ENCODE data around the gene OR2V2. TPM values are rescaled to one million over a fixed set of nuclear protein-coding genes. Genes with fewer than 3 reads are reported as not detected.

The OR2V2 gene
- total RNA-seq, 1 experiment from 2014 or later, result not detected

DNA sequence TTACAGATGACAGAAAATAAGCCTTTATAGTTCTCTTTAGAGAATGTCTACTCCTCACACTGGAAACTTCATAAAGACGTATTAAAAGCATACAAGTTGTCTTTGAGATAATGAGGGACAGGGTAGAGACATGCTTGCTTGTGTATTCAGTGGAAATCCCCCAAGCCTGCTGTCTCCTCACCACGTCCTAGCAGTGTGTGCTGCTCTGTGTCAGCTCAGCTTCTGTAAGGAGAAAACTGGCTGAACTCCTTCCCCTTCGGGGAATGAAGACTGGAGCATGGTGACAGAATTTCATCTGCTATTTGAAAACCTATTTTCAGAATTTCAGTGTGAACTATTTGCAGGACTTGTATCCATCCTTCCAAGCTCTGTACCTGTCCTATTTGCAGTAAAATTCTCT, 9.4 kb downstream of the OR2V2 start:
- Histone ChIP-seq H4K20me1 (ENCODE audit: low read length) (no peaks in the 10 kb centered on the region), H3K4me2 (ENCODE audit: low read length) (no peak overlapping the region), H3K4me3 (ENCODE audit: low read length) (no peak overlapping the region), H3K9me2 (replicated peaks; ENCODE audit: low read length) (no peaks in the 10 kb centered on the region), H3K4me1 (ENCODE audit: insufficient read depth, low read length) (peaks cover 36% of the 10 kb centered on the region), H3K27ac (ENCODE audit: low read length) (no peak overlapping the region), H2AFZ (ENCODE audit: low read length) (no peak overlapping the region), H3K9me3 (ENCODE audit: low read length) (no peaks in the 10 kb centered on the region), H3F3A (ENCODE audit: low read length, unreplicated experiment) (peaks cover 10% of the 10 kb centered on the region), H3K79me2 (ENCODE audit: low read length) (no peaks in the 10 kb centered on the region), H3K27me3 (ENCODE audit: low read length) (no peaks in the 10 kb centered on the region), H3K9ac (ENCODE audit: low read length) (no peak overlapping the region), H3K36me3 (ENCODE audit: low read depth, low read length) (no peaks in the 10 kb centered on the region)
- ChIA-PET CTCF (interaction anchor here (0.7 kb wide), 1 partner anchor 42 kb away, joined by 3 read pairs; no protein-coding TSS in a partner anchor), POLR2A (ENCODE audit: unreplicated experiment) (no interaction called here)
- intact Hi-C loops (cut with micrococcal nuclease), result no loop called here
- no peak for ATAC-seq
- no peak for TF ChIP-seq EZH2phosphoT487 (IDR thresholded peaks at IDR 0.05; ENCODE audit: borderline replicate concordance, low read length)
- TF ChIP-seq, protein P1, sequence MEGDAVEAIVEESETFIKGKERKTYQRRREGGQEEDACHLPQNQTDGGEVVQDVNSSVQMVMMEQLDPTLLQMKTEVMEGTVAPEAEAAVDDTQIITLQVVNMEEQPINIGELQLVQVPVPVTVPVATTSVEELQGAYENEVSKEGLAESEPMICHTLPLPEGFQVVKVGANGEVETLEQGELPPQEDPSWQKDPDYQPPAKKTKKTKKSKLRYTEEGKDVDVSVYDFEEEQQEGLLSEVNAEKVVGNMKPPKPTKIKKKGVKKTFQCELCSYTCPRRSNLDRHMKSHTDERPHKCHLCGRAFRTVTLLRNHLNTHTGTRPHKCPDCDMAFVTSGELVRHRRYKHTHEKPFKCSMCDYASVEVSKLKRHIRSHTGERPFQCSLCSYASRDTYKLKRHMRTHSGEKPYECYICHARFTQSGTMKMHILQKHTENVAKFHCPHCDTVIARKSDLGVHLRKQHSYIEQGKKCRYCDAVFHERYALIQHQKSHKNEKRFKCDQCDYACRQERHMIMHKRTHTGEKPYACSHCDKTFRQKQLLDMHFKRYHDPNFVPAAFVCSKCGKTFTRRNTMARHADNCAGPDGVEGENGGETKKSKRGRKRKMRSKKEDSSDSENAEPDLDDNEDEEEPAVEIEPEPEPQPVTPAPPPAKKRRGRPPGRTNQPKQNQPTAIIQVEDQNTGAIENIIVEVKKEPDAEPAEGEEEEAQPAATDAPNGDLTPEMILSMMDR (conservative IDR thresholded peaks at IDR 0.05; ENCODE audit: low read depth, low read length), result no peak
- no peak for TF ChIP-seq EZH2 (IDR thresholded peaks at IDR 0.05; ENCODE audit: low read length, unreplicated experiment)
- BruUV-seq (replicated peaks), result no TSS peak
- no peak for DNase-seq

DNA sequence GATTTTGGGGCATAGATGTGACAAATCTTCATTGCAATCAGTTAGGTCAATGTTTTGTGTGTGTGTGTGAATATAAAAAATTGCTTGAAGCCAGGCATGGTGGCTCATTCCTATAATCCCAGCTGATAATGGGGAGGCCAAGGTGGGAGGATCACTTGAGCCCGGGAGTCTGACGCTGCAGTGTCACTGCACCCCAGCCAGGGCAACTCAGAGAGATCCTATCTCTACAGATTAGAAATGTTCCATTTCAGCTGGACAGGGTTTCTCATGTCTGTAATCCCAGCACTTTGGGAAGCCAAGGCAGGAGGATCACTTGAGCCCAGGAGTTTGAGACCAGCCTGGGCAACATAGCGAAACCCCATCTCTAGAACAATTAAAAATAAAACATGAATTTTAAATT, 11.5 kb downstream of the OR2V2 start:
- no TSS peak for BruUV-seq (replicated peaks)
- no peaks in the 10 kb centered on the region for H3K79me2 ChIP-seq (ENCODE audit: low read length)
- no peaks in the 10 kb centered on the region for H3F3A ChIP-seq (ENCODE audit: low read length, unreplicated experiment)
- TF ChIP-seq EZH2 (IDR thresholded peaks at IDR 0.05; ENCODE audit: low read length, unreplicated experiment), result no peak
- H3K9me3 ChIP-seq (ENCODE audit: low read length), result no peaks in the 10 kb centered on the region
- H4K20me1 ChIP-seq (ENCODE audit: low read length), result no peaks in the 10 kb centered on the region
- CTCF ChIA-PET, result interaction anchor here (0.7 kb wide), 1 partner anchor 89 kb away, joined by 4 read pairs; no protein-coding TSS in a partner anchor
- no peak overlapping the region for H3K4me3 ChIP-seq (ENCODE audit: low read length)
- no peak overlapping the region for H3K27ac ChIP-seq (ENCODE audit: low read length)
- H3K36me3 ChIP-seq (ENCODE audit: low read depth, low read length), result no peaks in the 10 kb centered on the region
- H3K4me2 ChIP-seq (ENCODE audit: low read length), result no peak overlapping the region
- H3K27me3 ChIP-seq (ENCODE audit: low read length), result no peaks in the 10 kb centered on the region
- no peak overlapping the region for H3K9ac ChIP-seq (ENCODE audit: low read length)
- ATAC-seq (no peak), DNase-seq (no peak)
- no peaks in the 10 kb centered on the region for H3K9me2 ChIP-seq (replicated peaks; ENCODE audit: low read length)
- POLR2A ChIA-PET (ENCODE audit: unreplicated experiment), result no interaction called here
- H3K4me1 ChIP-seq (ENCODE audit: insufficient read depth, low read length), result peaks cover 18% of the 10 kb centered on the region
- H2AFZ ChIP-seq (ENCODE audit: low read length), result no peak overlapping the region
- intact Hi-C loops (cut with micrococcal nuclease), result no loop called here

DNA sequence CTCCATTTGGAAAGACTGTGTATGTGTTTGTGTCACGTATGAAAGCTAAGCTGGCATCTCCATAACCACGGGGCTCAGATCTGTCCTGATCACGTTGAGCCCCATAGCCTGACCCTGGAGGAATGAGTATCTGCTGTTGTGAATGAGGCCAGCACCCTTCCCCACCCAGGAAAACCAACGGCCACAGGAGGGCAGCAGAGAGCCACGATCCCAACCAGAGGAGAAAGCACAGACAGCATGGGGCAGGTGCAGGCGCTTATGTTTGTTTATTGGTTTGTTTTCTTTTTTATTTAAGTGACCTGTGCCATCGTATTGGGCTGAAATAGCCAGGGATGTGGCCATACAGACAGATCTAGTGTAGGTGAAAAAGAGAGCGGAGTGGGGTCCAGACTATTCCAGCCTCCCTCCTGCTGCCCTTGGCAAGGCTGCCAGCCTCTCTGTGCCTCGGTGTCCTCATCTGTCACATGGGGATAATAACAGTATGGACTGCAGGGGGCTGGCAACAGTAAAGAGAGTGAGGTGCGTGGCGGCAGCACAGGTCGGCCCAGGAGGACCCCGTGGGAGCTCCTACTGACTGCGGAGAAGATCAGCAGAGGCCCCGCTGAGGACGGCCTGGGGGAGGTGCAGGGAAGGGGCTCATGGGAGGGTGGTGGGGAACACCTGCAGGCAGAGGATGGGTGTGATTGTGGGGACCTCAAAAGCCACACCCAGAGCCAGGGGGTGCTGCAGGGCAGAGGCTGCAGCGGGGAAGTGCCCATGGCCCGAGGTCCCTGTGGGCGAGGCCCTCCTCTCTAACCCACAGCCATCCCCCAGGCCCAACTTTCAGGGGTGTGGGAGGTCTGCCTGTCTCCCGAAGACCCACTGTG, 12.1 kb downstream of the OR2V2 start:
- DNase-seq, result peak; percentile 93
- Histone ChIP-seq H3K4me2 (ENCODE audit: low read length) (peak overlapping the region; percentile 13), H3K27ac (ENCODE audit: low read length) (peak overlapping the region; percentile 82), H3K4me3 (ENCODE audit: low read length) (no peak overlapping the region), H3F3A (ENCODE audit: low read length, unreplicated experiment) (no peaks in the 10 kb centered on the region), H4K20me1 (ENCODE audit: low read length) (no peaks in the 10 kb centered on the region), H3K9me2 (replicated peaks; ENCODE audit: low read length) (no peaks in the 10 kb centered on the region), H3K4me1 (ENCODE audit: insufficient read depth, low read length) (peaks cover 13% of the 10 kb centered on the region; the same call in 1 of the 2 replicates), H3K79me2 (ENCODE audit: low read length) (no peaks in the 10 kb centered on the region), H2AFZ (ENCODE audit: low read length) (no peak overlapping the region), H3K9me3 (ENCODE audit: low read length) (no peaks in the 10 kb centered on the region), H3K27me3 (ENCODE audit: low read length) (no peaks in the 10 kb centered on the region), H3K36me3 (ENCODE audit: low read depth, low read length) (no peaks in the 10 kb centered on the region), H3K9ac (ENCODE audit: low read length) (no peak overlapping the region)
- intact Hi-C loops (cut with micrococcal nuclease), result no loop called here
- ChIA-PET CTCF (no interaction called here), POLR2A (ENCODE audit: unreplicated experiment) (no interaction called here)
- no TSS peak for BruUV-seq (replicated peaks)
- TF ChIP-seq, protein P1 (conservative IDR thresholded peaks at IDR 0.05; ENCODE audit: low read depth, low read length), result peak; percentile 90
- TF ChIP-seq EZH2 (IDR thresholded peaks at IDR 0.05; ENCODE audit: low read length, unreplicated experiment), result no peak
- peak; percentile 97 for ATAC-seq
